Measurements from ENCODE around the gene GPC5.

Gene GPC5

DNA sequence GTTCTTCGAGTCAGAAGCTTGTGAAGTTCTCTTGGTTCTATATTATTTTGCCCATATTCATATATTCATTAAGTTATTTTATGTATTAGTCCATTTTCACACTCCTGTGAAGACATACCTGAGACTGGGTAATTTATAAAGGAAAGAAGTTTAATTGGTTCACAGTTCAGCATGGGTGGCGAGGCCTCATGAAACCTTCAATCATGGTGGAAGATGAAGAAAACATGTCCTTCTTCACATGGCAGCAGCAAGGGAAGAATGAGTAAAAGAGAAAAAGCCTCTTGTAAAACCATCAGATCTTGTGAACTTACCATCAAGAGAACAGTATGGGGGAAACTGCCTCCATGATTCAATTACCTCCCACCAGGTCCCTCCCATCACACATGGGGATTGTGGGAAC lies 182.3 kb downstream of the GPC5 start (continued):
- TF ChIP-seq, protein P1, sequence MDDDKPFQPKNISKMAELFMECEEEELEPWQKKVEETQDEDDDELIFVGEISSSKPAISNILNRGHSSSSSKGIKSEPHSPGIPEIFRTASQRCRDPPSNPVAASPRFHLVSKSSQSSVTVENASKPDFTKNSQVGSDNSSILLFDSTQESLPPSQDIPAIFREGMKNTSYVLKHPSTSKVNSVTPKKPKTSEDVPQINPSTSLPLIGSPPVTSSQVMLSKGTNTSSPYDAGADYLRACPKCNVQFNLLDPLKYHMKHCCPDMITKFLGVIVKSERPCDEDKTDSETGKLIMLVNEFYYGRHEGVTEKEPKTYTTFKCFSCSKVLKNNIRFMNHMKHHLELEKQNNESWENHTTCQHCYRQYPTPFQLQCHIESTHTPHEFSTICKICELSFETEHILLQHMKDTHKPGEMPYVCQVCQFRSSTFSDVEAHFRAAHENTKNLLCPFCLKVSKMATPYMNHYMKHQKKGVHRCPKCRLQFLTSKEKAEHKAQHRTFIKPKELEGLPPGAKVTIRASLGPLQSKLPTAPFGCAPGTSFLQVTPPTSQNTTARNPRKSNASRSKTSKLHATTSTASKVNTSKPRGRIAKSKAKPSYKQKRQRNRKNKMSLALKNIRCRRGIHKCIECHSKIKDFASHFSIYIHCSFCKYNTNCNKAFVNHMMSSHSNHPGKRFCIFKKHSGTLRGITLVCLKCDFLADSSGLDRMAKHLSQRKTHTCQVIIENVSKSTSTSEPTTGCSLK (tag by site-specific recombination; IDR thresholded peaks at IDR 0.05), result no peak
- TF ChIP-seq ZFP3 (tag by site-specific recombination; IDR thresholded peaks at IDR 0.05; ENCODE audit: low read depth) (no peak), IKZF3 (tag by site-specific recombination; IDR thresholded peaks at IDR 0.05) (no peak)

DNA sequence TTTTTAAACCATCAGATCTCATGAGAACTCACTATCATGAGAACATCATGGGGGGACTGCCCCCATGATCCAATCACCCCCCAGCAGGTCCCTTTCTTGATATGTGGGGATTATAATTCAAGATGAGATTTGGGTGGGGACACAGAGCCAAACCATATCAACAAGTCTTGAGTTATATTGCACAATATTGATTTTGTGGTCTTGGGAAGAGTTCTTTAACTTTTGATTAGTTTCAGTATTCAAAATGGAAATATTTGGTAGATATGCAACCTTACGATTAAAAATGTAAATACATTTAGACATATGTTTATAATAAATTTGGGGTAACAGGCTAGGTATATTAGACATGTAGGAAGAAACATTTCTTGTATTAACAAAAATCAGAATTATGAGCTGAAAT lies 188.2 kb downstream of the GPC5 start:
- ChIA-PET CTCF (no interaction called here), POLR2A (no interaction called here)
- H3K9me3 ChIP-seq (ENCODE audit: control insufficient read depth, insufficient read depth, low read depth, low read length), result no peaks in the 10 kb centered on the region
- H3K36me3 ChIP-seq (ENCODE audit: control insufficient read depth in 2 of 2, insufficient read depth in 1 of 2, low read length in 2 of 2), result no peaks in the 10 kb centered on the region
- no peak overlapping the region for H3K4me3 ChIP-seq (ENCODE audit: low read depth, low read length)
- H3K4me1 ChIP-seq (ENCODE audit: control insufficient read depth, insufficient read depth, low read length), result no peaks in the 10 kb centered on the region
- H3K27ac ChIP-seq (ENCODE audit: extremely low read depth, low read depth, low read length), result no peak overlapping the region
- TF ChIP-seq ZBTB7A (tag by site-specific recombination; IDR thresholded peaks at IDR 0.05; ENCODE audit: low read depth), result no peak
- TF ChIP-seq TRIM28 (IDR thresholded peaks at IDR 0.05; ENCODE audit: borderline replicate concordance, low read length), result no peak
- TF ChIP-seq, protein P2, sequence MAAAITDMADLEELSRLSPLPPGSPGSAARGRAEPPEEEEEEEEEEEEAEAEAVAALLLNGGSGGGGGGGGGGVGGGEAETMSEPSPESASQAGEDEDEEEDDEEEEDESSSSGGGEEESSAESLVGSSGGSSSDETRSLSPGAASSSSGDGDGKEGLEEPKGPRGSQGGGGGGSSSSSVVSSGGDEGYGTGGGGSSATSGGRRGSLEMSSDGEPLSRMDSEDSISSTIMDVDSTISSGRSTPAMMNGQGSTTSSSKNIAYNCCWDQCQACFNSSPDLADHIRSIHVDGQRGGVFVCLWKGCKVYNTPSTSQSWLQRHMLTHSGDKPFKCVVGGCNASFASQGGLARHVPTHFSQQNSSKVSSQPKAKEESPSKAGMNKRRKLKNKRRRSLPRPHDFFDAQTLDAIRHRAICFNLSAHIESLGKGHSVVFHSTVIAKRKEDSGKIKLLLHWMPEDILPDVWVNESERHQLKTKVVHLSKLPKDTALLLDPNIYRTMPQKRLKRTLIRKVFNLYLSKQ (tag by site-specific recombination; IDR thresholded peaks at IDR 0.05; ENCODE audit: borderline replicate concordance), result no peak
- TF ChIP-seq ZNF571 (tag by site-specific recombination; IDR thresholded peaks at IDR 0.05), result no peak

DNA sequence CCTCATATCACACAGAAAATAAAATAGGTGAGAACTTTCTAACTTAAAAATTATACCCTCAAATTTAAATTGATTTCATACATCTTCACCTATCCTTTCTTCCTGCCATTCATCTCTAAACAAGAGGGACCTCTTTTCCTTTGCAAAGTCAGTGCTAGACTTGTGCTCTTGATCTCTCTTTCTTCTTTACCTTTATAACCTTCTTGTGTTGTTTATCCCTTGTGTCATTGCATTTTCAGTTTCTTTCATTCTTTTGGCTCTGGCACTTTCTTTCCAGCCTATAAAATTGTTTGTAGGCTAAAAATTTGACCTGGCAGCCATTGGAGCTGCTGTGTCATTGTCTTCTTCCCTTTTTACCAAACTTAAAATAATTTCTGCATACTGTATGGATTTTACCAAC lies 190.1 kb downstream of the GPC5 start:
- POLR2A ChIA-PET, result no interaction called here
- CTCF ChIA-PET, result interaction anchor here (0.7 to 1.4 kb wide), 2 partner anchors 12 to 1770 kb away, joined by 3 to 5 read pairs; no protein-coding TSS in a partner anchor
- no peaks in the 10 kb centered on the region for H3K36me3 ChIP-seq (ENCODE audit: control insufficient read depth in 2 of 2, insufficient read depth in 1 of 2, low read length in 2 of 2)

DNA sequence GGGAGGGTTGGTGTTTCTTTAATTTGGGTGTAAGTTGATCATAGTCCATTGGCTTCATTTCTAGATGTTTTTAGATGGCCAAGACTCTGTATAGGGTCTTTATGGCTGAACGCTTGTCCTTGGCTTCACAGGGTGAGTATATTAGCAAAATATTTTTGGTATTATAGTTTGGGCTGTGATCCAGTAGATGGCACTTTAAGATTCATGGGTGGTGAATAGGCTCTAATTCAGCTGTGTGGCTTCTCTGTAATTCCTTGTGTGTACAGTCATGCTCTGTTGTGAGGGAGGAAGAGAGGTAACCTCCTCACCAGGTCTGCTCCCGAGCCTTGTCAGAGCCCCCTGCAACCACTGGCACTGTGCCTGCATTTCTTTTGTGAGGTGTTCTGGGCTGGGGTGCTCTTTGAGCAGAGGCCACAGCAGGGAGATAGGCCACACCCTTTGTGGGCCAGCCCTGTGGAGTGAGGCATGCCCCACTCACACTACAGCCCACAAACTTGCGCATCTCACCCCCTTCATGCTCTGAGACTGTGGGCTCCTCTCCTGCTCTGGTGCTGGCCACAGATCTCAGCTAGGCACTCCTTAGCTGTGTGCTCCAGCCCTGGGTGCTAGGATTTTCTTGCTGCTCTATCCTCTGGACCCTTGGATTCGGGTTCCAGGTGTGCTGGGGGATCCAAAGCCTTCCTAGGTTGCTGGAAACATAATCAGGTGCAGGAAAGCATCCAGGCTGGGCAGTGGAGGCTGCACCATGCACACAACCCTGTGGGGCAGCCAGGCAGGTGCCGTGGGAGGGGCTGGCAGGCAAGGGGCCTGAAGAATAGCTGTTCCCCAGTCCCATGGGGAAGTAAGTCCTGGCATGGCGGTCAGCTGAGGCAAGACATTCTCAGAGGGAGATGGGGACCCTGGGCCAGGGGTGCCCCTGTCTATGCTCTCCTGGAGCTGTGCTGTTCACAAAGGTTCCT lies 193.9 kb downstream of the GPC5 start:
- Histone ChIP-seq H3K4me1 (ENCODE audit: control insufficient read depth, insufficient read depth, low read length) (no peaks in the 10 kb centered on the region), H3K4me3 (ENCODE audit: low read depth, low read length) (no peak overlapping the region), H3K9me3 (ENCODE audit: control insufficient read depth, insufficient read depth, low read depth, low read length) (no peaks in the 10 kb centered on the region), H3K27ac (ENCODE audit: extremely low read depth, low read depth, low read length) (no peak overlapping the region), H3K36me3 (ENCODE audit: control insufficient read depth in 2 of 2, insufficient read depth in 1 of 2, low read length in 2 of 2) (no peaks in the 10 kb centered on the region)
- CTCF ChIA-PET, result interaction anchor here (0.6 to 1.0 kb wide), 2 partner anchors 15 to 53 kb away, joined by 3 to 4 read pairs; no protein-coding TSS in a partner anchor
- POLR2A ChIA-PET, result no interaction called here
- no peak for TF ChIP-seq ZNF558 (tag by site-specific recombination; IDR thresholded peaks at IDR 0.05)
- TF ChIP-seq ZNF707 (tag by site-specific recombination; IDR thresholded peaks at IDR 0.05), result no peak
- no peak for TF ChIP-seq ZNF626 (tag by site-specific recombination; IDR thresholded peaks at IDR 0.05)
- TF ChIP-seq, protein P3, sequence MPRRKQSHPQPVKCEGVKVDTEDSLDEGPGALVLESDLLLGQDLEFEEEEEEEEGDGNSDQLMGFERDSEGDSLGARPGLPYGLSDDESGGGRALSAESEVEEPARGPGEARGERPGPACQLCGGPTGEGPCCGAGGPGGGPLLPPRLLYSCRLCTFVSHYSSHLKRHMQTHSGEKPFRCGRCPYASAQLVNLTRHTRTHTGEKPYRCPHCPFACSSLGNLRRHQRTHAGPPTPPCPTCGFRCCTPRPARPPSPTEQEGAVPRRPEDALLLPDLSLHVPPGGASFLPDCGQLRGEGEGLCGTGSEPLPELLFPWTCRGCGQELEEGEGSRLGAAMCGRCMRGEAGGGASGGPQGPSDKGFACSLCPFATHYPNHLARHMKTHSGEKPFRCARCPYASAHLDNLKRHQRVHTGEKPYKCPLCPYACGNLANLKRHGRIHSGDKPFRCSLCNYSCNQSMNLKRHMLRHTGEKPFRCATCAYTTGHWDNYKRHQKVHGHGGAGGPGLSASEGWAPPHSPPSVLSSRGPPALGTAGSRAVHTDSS (tag by site-specific recombination; IDR thresholded peaks at IDR 0.05), result no peak
- no peak for TF ChIP-seq ZNF394 (tag by site-specific recombination; IDR thresholded peaks at IDR 0.05; ENCODE audit: borderline replicate concordance)
- TF ChIP-seq ZBTB20 (tag by site-specific recombination; IDR thresholded peaks at IDR 0.05), result no peak
- no peak for TF ChIP-seq KLF16 (tag by site-specific recombination; IDR thresholded peaks at IDR 0.05)
- TF ChIP-seq ZNF266 (tag by site-specific recombination; IDR thresholded peaks at IDR 0.05; ENCODE audit: low read depth), result no peak

More for the DNA sequence above, 190.1 kb downstream of the GPC5 start:
- TF ChIP-seq ZNF76 (tag by site-specific recombination; IDR thresholded peaks at IDR 0.05; ENCODE audit: borderline replicate concordance, low read depth) (no peak), ZNF404 (tag by site-specific recombination; IDR thresholded peaks at IDR 0.05) (no peak), ZNF248 (tag by site-specific recombination; IDR thresholded peaks at IDR 0.05) (no peak), SCRT1 (tag by site-specific recombination; IDR thresholded peaks at IDR 0.05; ENCODE audit: borderline replicate concordance) (no peak), SP2 (tag by site-specific recombination; IDR thresholded peaks at IDR 0.05) (no peak), ZNF660 (tag by site-specific recombination; IDR thresholded peaks at IDR 0.05) (no peak), ZBTB1 (tag by site-specific recombination; IDR thresholded peaks at IDR 0.05) (no peak)
- TF ChIP-seq, protein P4, sequence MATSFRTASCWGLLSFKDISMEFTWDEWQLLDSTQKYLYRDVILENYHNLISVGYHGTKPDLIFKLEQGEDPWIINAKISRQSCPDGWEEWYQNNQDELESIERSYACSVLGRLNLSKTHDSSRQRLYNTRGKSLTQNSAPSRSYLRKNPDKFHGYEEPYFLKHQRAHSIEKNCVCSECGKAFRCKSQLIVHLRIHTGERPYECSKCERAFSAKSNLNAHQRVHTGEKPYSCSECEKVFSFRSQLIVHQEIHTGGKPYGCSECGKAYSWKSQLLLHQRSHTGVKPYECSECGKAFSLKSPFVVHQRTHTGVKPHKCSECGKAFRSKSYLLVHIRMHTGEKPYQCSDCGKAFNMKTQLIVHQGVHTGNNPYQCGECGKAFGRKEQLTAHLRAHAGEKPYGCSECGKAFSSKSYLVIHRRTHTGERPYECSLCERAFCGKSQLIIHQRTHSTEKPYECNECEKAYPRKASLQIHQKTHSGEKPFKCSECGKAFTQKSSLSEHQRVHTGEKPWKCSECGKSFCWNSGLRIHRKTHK (tag by site-specific recombination; IDR thresholded peaks at IDR 0.05), result no peak
- Histone ChIP-seq H3K9me3 (ENCODE audit: control insufficient read depth, insufficient read depth, low read depth, low read length) (no peaks in the 10 kb centered on the region), H3K4me3 (ENCODE audit: low read depth, low read length) (no peak overlapping the region), H3K4me1 (ENCODE audit: control insufficient read depth, insufficient read depth, low read length) (no peaks in the 10 kb centered on the region), H3K27ac (ENCODE audit: extremely low read depth, low read depth, low read length) (no peak overlapping the region)

Data from HEK293 (cell line).